ENCODE measurements around the gene TRPM3.

Gene TRPM3

DNA sequence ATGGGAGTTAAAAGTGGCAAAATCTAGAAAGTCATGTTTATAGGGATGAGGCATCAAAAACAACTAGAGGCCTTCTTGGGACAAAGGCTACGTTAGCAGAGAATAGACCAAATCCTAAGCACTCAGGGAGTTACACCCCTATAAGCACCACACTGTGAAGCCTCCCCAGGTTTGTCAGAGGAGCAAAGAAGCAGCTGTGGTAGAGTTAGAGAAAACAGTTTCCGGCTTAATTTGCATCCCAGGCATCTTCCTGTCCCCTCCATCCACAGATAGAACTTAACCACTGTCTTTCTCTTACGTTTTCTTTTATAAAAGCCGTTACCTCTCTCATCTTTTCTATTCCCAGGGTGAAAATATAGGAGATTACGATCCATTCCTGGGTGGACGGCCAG is 518.4 kb downstream of the TRPM3 start (continued):
- TF ChIP-seq ZNF398 (tag by site-specific recombination; IDR thresholded peaks at IDR 0.05) (no peak), ZBTB8A (tag by site-specific recombination; IDR thresholded peaks at IDR 0.05) (no peak), ZNF561 (tag by site-specific recombination; IDR thresholded peaks at IDR 0.05; ENCODE audit: borderline replicate concordance) (no peak), REPIN1 (tag by site-specific recombination; IDR thresholded peaks at IDR 0.05; ENCODE audit: low read depth) (no peak)
- TF ChIP-seq, protein P1, sequence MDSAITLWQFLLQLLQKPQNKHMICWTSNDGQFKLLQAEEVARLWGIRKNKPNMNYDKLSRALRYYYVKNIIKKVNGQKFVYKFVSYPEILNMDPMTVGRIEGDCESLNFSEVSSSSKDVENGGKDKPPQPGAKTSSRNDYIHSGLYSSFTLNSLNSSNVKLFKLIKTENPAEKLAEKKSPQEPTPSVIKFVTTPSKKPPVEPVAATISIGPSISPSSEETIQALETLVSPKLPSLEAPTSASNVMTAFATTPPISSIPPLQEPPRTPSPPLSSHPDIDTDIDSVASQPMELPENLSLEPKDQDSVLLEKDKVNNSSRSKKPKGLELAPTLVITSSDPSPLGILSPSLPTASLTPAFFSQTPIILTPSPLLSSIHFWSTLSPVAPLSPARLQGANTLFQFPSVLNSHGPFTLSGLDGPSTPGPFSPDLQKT (IDR thresholded peaks at IDR 0.05; ENCODE audit: borderline replicate concordance, low read depth, low read length): no peak

- Histone ChIP-seq H3K36me3 (ENCODE audit: control insufficient read depth in 2 of 2, insufficient read depth in 1 of 2, low read length in 2 of 2) (no peaks in the 10 kb centered on the region), H3K9me3 (ENCODE audit: control insufficient read depth, insufficient read depth, low read depth, low read length) (no peaks in the 10 kb centered on the region), H3K4me1 (ENCODE audit: control insufficient read depth, insufficient read depth, low read length) (peaks cover 9% of the 10 kb centered on the region), H3K27ac (ENCODE audit: extremely low read depth, low read depth, low read length) (peak overlapping the region; percentile 93; the same call in 1 of the 2 replicates), H3K4me3 (ENCODE audit: low read depth, low read length) (no peak overlapping the region)
- POLR2A ChIA-PET: interaction anchor here (0.9 to 5.4 kb wide), 8 partner anchors 10 to 347 kb away, joined by 3 to 127 read pairs (median 5); partner anchors contain the start of gene KLF9
- CTCF ChIA-PET: interaction anchor here (0.6 to 2.4 kb wide), 77 partner anchors 9 to 1437 kb away, joined by 3 to 56 read pairs (median 4); partner anchors contain the start of gene KLF9
- TF ChIP-seq, protein P2, sequence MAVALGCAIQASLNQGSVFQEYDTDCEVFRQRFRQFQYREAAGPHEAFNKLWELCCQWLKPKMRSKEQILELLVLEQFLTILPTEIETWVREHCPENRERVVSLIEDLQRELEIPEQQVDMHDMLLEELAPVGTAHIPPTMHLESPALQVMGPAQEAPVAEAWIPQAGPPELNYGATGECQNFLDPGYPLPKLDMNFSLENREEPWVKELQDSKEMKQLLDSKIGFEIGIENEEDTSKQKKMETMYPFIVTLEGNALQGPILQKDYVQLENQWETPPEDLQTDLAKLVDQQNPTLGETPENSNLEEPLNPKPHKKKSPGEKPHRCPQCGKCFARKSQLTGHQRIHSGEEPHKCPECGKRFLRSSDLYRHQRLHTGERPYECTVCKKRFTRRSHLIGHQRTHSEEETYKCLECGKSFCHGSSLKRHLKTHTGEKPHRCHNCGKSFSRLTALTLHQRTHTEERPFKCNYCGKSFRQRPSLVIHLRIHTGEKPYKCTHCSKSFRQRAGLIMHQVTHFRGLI (tag by site-specific recombination; IDR thresholded peaks at IDR 0.05): no peak
- TF ChIP-seq ZNF658 (tag by site-specific recombination; IDR thresholded peaks at IDR 0.05): no peak
- TF ChIP-seq PRDM1 (tag by site-specific recombination; IDR thresholded peaks at IDR 0.05): peak; percentile 65
- no peak for TF ChIP-seq ZFHX2 (tag by site-specific recombination; conservative IDR thresholded peaks at IDR 0.05)
- peak; percentile 92 for TF ChIP-seq ZNF654 (tag by site-specific recombination; IDR thresholded peaks at IDR 0.05; ENCODE audit: low read depth)
- no peak for TF ChIP-seq ZNF571 (tag by site-specific recombination; IDR thresholded peaks at IDR 0.05)
- TF ChIP-seq, protein P3, sequence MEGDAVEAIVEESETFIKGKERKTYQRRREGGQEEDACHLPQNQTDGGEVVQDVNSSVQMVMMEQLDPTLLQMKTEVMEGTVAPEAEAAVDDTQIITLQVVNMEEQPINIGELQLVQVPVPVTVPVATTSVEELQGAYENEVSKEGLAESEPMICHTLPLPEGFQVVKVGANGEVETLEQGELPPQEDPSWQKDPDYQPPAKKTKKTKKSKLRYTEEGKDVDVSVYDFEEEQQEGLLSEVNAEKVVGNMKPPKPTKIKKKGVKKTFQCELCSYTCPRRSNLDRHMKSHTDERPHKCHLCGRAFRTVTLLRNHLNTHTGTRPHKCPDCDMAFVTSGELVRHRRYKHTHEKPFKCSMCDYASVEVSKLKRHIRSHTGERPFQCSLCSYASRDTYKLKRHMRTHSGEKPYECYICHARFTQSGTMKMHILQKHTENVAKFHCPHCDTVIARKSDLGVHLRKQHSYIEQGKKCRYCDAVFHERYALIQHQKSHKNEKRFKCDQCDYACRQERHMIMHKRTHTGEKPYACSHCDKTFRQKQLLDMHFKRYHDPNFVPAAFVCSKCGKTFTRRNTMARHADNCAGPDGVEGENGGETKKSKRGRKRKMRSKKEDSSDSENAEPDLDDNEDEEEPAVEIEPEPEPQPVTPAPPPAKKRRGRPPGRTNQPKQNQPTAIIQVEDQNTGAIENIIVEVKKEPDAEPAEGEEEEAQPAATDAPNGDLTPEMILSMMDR (tag by site-specific recombination; IDR thresholded peaks at IDR 0.05): peak; percentile 42; the same call in 1 of the 2 replicates
- TF ChIP-seq ZNF140 (tag by site-specific recombination; IDR thresholded peaks at IDR 0.05): no peak
- TF ChIP-seq ZNF366 (tag by site-specific recombination; conservative IDR thresholded peaks at IDR 0.05): peak; percentile 49; the same call in 1 of the 2 replicates
- no peak for TF ChIP-seq ZNF837 (tag by site-specific recombination; IDR thresholded peaks at IDR 0.05)
- no peak for TF ChIP-seq ZNF121 (tag by site-specific recombination; IDR thresholded peaks at IDR 0.05)
- TF ChIP-seq IKZF3 (tag by site-specific recombination; IDR thresholded peaks at IDR 0.05): peak; percentile 93
- no peak for TF ChIP-seq ZNF24 (tag by site-specific recombination; IDR thresholded peaks at IDR 0.05)
- TF ChIP-seq ZNF610 (tag by site-specific recombination; IDR thresholded peaks at IDR 0.05; ENCODE audit: borderline replicate concordance): no peak
- peak; percentile 87 for TF ChIP-seq ZNF10 (tag by site-specific recombination; IDR thresholded peaks at IDR 0.05)
- TF ChIP-seq PBX3 (CRISPR knock-in tag; IDR thresholded peaks at IDR 0.05): no peak
- TF ChIP-seq, protein P4, sequence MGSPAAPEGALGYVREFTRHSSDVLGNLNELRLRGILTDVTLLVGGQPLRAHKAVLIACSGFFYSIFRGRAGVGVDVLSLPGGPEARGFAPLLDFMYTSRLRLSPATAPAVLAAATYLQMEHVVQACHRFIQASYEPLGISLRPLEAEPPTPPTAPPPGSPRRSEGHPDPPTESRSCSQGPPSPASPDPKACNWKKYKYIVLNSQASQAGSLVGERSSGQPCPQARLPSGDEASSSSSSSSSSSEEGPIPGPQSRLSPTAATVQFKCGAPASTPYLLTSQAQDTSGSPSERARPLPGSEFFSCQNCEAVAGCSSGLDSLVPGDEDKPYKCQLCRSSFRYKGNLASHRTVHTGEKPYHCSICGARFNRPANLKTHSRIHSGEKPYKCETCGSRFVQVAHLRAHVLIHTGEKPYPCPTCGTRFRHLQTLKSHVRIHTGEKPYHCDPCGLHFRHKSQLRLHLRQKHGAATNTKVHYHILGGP (tag by site-specific recombination; IDR thresholded peaks at IDR 0.05): no peak
- peak; percentile 81 for TF ChIP-seq ZNF660 (tag by site-specific recombination; IDR thresholded peaks at IDR 0.05)
- TF ChIP-seq, protein P5, sequence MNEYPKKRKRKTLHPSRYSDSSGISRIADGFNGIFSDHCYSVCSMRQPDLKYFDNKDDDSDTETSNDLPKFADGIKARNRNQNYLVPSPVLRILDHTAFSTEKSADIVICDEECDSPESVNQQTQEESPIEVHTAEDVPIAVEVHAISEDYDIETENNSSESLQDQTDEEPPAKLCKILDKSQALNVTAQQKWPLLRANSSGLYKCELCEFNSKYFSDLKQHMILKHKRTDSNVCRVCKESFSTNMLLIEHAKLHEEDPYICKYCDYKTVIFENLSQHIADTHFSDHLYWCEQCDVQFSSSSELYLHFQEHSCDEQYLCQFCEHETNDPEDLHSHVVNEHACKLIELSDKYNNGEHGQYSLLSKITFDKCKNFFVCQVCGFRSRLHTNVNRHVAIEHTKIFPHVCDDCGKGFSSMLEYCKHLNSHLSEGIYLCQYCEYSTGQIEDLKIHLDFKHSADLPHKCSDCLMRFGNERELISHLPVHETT (tag by site-specific recombination; IDR thresholded peaks at IDR 0.05): no peak
Measured at GRCh38 chr9:70602321-70603019, 519.0 kb downstream of the TRPM3 start.
